ENCODE results near the gene HSD11B2. TPM values are rescaled to one million over a fixed set of nuclear protein-coding genes. Genes with fewer than 3 reads are reported as not detected.

HSD11B2 gene
- total RNA-seq, 2 donors from 2014 or later = not detected

DNA sequence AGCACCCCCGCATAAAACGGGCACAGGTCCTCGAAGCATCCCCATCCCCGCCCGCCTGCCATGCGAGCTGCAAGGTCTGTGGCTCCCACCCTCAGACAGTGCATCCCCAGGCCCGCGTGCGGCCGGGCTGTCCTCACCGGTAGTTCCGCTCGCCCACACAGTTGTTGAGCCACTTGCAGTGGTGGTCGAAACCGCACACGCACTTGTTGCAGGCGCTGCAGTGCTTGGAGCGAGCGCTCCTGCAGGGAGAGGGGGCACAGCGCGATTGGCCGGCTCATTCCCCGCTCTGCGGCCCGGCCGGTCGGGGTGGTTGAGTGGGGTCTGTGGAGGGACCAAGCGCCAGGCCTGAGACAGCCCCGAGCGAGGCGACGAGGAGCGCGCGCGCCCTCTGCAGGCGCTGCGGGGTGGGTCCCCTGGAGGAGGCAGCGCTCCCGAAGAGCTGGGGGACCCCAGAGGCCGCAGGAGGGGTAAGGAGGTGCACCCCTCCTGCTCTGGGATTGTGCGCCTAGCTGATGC is 31.6 kb upstream of the HSD11B2 start:
- no peak for DNase-seq (ENCODE audit: low spot score)
- Histone ChIP-seq H3K9me3 (no peaks in the 10 kb centered on the region), H3K4me1 (peaks cover 0 to 56% of the 10 kb centered on the region in 2 donors), H3K27ac (no peak overlapping the region), H3K36me3 (no peaks in the 10 kb centered on the region), H3K4me3 (peak overlapping the region in 1 of 2 donors; percentile 9), H3K27me3 (no peaks in the 10 kb centered on the region)
- TF ChIP-seq, protein P1, sequence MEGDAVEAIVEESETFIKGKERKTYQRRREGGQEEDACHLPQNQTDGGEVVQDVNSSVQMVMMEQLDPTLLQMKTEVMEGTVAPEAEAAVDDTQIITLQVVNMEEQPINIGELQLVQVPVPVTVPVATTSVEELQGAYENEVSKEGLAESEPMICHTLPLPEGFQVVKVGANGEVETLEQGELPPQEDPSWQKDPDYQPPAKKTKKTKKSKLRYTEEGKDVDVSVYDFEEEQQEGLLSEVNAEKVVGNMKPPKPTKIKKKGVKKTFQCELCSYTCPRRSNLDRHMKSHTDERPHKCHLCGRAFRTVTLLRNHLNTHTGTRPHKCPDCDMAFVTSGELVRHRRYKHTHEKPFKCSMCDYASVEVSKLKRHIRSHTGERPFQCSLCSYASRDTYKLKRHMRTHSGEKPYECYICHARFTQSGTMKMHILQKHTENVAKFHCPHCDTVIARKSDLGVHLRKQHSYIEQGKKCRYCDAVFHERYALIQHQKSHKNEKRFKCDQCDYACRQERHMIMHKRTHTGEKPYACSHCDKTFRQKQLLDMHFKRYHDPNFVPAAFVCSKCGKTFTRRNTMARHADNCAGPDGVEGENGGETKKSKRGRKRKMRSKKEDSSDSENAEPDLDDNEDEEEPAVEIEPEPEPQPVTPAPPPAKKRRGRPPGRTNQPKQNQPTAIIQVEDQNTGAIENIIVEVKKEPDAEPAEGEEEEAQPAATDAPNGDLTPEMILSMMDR (IDR thresholded peaks at IDR 0.05) = peak; percentile 77 to 91

DNA sequence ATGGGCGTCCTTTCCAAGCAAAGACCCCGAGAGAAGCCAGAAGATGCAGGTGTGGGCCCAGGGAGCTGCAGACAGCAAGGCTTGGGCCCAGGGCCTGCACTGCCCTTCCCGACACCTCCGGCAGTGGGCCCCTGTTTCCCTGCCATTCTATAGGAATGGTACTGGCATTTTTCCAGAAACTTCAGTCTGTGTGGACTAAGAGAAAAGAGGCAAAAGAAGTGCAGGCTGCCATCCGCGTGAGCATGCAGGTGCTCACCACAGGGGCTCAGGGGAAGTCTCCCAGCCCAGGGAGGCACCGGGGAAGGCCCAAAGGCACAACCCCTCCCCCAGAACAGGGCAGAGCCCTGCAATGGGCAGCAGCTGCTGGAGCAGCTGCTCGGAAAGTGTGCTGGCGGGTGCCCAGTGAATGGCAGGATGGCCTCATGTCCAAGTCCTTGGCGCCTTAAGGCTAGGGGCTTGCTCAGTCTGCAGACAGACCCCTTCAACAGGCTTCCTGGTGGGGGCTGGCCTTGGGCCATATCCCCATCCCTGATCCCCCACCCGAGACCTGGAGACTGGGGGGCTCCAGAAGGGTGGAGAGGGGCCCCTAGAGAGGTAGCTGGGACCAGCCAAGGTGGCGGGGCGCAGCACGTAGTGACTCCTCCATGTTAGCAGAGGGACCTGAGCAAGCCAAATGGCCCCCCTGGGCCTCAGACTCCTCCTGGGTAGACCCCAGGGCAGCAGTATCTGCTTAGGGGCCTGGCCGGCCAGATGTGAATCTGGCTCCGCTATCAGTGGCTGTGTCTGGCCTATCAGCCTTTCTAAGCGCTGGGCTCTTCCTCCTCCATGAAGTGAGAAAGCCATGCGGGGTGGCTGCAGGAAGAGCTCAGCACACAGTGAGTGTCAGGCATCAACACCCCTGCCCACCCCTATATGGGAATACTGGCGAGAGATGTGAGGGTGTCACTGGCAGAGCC is 30.9 kb upstream of the HSD11B2 start:
- DNase-seq (ENCODE audit: low spot score) = no peak
- H3K4me1 ChIP-seq = peaks cover 0 to 48% of the 10 kb centered on the region in 2 donors

DNA sequence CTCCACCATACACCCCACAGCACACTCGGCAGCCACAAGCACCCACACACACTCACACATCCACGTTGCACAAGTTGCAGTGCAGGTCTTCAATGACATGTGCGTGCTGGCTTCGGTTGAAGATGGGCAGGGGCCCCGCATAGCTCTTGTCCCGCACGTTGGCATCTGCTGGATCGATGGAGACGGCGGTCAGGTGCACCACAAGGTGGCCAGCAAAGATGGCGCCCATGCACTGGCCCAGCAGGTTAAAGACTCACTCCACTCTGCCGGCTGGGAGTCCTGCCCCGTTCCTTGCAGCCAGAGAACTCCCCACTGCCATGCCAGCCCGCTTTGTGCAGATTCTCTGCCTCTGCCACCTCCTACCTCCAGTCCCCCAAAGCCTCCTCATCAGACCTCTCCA is 30.0 kb upstream of the HSD11B2 start:
- TF ChIP-seq, protein P1 (IDR thresholded peaks at IDR 0.05) = no peak
- Histone ChIP-seq H3K27ac (no peak overlapping the region), H3K36me3 (no peaks in the 10 kb centered on the region), H3K4me1 (peaks cover 0 to 48% of the 10 kb centered on the region in 2 donors), H3K27me3 (no peaks in the 10 kb centered on the region), H3K4me3 (no peak overlapping the region), H3K9me3 (no peaks in the 10 kb centered on the region)
- DNase-seq (ENCODE audit: low spot score) = no peak

More for the DNA sequence above, 30.9 kb upstream of the HSD11B2 start:
- Histone ChIP-seq H3K4me3 (no peak overlapping the region), H3K9me3 (no peaks in the 10 kb centered on the region), H3K36me3 (no peaks in the 10 kb centered on the region), H3K27me3 (no peaks in the 10 kb centered on the region), H3K27ac (no peak overlapping the region)
- TF ChIP-seq, protein P1 (IDR thresholded peaks at IDR 0.05) = peak in 1 of 2 donors; percentile 8

DNA sequence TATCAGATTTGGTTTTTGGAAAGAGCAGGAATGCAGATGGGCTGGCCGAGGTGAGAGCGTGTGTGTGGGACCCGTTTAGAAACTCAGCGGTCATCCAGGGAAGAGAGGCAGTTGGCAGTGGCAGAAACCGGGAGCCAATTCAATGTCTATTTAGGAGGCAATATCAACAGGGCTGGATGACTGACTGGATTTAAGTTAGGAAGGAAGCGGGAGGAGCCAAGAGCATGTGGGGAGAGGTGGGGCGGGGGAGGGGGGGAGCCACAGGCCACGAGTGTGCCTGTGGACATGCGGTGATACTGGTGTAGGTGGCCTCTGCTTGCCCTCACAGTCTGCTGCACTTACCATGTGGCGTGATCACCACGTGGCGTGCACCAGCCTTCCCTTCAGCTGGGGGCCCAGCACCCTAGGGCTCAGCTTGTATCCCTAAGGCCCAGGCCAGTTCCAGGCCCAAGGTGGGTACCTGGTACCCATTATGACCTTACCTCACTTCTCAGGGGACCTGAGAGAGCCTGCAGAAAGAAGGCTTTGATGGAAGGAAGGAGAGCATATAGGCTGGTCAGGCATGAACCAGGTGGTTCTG is 26.9 kb upstream of the HSD11B2 start:
- DNase-seq (ENCODE audit: low spot score) = no peak
- TF ChIP-seq, protein P1 (IDR thresholded peaks at IDR 0.05) = no peak
- Histone ChIP-seq H3K4me1 (peaks cover 0 to 32% of the 10 kb centered on the region in 2 donors), H3K27ac (no peak overlapping the region), H3K9me3 (no peaks in the 10 kb centered on the region), H3K36me3 (no peaks in the 10 kb centered on the region), H3K4me3 (no peak overlapping the region), H3K27me3 (no peaks in the 10 kb centered on the region)

DNA sequence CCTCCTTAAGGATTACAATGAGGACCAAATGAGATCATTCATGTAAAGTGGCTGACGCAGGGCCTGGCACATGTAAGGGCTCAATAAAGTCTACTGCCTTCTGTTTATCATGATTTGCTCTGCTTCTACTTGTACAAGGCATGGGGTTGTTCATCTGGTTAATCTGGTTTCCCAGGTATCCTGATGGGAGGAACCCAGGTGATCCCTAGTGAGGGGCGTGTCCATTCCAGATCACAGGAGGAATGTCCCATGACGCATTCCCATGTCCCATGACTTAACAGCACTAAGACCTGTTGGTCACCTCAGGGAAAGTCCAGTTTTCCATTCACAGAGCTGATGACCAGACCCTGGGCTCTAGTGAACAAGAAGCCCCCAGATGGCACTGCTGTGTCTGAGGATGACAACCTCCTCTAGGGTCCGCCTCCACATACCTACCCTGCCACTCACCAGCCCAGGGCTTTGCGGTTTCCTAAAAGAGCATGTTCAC is 26.1 kb upstream of the HSD11B2 start:
- no peaks in the 10 kb centered on the region for H3K27me3 ChIP-seq
- H3K36me3 ChIP-seq = no peaks in the 10 kb centered on the region
- peaks cover 0 to 25% of the 10 kb centered on the region in 2 donors for H3K4me1 ChIP-seq
- no peak overlapping the region for H3K4me3 ChIP-seq
- DNase-seq (ENCODE audit: low spot score) = no peak
- H3K27ac ChIP-seq = no peak overlapping the region
- TF ChIP-seq, protein P1 (IDR thresholded peaks at IDR 0.05) = no peak
- H3K9me3 ChIP-seq = no peaks in the 10 kb centered on the region

All from right atrium auricular region (tissue), 2 donors.